ENCODE measurements around the gene PRR9.

- no peak for TF ChIP-seq CTCF (IDR thresholded peaks at IDR 0.05)
- no peak for TF ChIP-seq POLR2AphosphoS5 (IDR thresholded peaks at IDR 0.05; ENCODE audit: low read depth, low read length)
- no peak for TF ChIP-seq REST (IDR thresholded peaks at IDR 0.05; ENCODE audit: insufficient read depth in 1 of 2, low read depth in 2 of 2, low read length in 1 of 2)
- no peak for TF ChIP-seq SIN3A (IDR thresholded peaks at IDR 0.05; ENCODE audit: borderline replicate concordance, insufficient read depth, low read depth, low read length)
Observed at GRCh38 chr1:153206631-153207030, 10.8 kb upstream of the PRR9 start.
